Type B pancreatic cell (in vitro differentiated cells): ENCODE measurements around the gene FTSJ1. TPM values are rescaled to one million over a fixed set of nuclear protein-coding genes. Genes with fewer than 3 reads are reported as not detected.

Experiments
- DNase-seq: peaks from one replicate; pipeline ENCODE4 v3.0.0; 2021; ENCODE audit warnings: mixed read lengths; ENCODE audit not compliant: unreplicated experiment; ENCODE audit errors: extremely low spot score
- H3K27ac Mint-ChIP-seq: 2 replicates; pipeline ENCODE4 v1.8.0; 2021; ENCODE audit warnings: mild to moderate bottlenecking, mixed read lengths
- H3K27me3 Mint-ChIP-seq: 2 replicates; pipeline ENCODE4 v1.8.0; 2021; ENCODE audit warnings: mixed read lengths
- H3K36me3 Mint-ChIP-seq: 2 replicates; pipeline ENCODE4 v1.8.0; 2021; ENCODE audit warnings: mixed read lengths
- H3K4me1 Mint-ChIP-seq: one replicate; pipeline ENCODE4 v1.8.0; 2021; ENCODE audit warnings: mixed read lengths; ENCODE audit not compliant: unreplicated experiment
- H3K4me3 Mint-ChIP-seq: 2 replicates; pipeline ENCODE4 v1.8.0; 2021; ENCODE audit warnings: mild to moderate bottlenecking, mixed read lengths
- H3K9me3 Mint-ChIP-seq: 2 replicates; pipeline ENCODE4 v1.8.0; 2021; ENCODE audit warnings: mixed read lengths
- total RNA-seq: library from RNA; stranded (reverse); gene quantifications from 2 replicates; pipeline ENCODE4 v1.2.1, GENCODE V29; 2021; ENCODE audit warnings: low replicate concordance
- TF ChIP-seq, protein P1 (sequence below): fragments of 200-600 bp; sonication (generic); conservative IDR thresholded peaks from 2 replicates; pipeline ENCODE4 v1.5.0; 2021; ENCODE audit warnings: antibody characterized with exemption, mild to moderate bottlenecking

Gene FTSJ1
- total RNA-seq, 1 donor from 2014 or later = 46.4 TPM

DNA sequence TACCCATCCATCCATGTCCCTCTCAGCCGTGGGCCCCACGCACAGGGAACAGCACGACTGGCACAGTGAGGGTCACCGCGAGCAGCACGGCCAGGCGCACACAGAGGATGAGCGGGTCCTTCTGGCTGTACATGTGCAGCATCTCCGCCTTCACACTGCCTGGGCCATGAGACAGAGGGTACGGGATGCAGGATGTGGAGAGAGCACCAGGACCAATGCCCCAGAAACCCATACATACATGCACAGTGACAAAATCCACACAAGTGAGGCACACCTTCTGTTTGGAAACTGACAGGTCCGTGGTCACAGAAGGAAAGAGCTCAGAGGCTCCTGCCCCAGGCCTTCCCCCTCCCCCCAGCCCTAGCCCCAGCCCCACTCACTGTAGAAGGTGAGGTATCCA, 15.4 kb upstream of the FTSJ1 start:
- Mint-ChIP-seq H3K4me1 (no peaks in the 10 kb centered on the region), H3K36me3 (no peaks in the 10 kb centered on the region), H3K27me3 (no peaks in the 10 kb centered on the region), H3K27ac (no peak overlapping the region), H3K4me3 (no peak overlapping the region), H3K9me3 (no peaks in the 10 kb centered on the region)
- TF ChIP-seq, protein P1, sequence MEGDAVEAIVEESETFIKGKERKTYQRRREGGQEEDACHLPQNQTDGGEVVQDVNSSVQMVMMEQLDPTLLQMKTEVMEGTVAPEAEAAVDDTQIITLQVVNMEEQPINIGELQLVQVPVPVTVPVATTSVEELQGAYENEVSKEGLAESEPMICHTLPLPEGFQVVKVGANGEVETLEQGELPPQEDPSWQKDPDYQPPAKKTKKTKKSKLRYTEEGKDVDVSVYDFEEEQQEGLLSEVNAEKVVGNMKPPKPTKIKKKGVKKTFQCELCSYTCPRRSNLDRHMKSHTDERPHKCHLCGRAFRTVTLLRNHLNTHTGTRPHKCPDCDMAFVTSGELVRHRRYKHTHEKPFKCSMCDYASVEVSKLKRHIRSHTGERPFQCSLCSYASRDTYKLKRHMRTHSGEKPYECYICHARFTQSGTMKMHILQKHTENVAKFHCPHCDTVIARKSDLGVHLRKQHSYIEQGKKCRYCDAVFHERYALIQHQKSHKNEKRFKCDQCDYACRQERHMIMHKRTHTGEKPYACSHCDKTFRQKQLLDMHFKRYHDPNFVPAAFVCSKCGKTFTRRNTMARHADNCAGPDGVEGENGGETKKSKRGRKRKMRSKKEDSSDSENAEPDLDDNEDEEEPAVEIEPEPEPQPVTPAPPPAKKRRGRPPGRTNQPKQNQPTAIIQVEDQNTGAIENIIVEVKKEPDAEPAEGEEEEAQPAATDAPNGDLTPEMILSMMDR = no peak
- DNase-seq = no peak

DNA sequence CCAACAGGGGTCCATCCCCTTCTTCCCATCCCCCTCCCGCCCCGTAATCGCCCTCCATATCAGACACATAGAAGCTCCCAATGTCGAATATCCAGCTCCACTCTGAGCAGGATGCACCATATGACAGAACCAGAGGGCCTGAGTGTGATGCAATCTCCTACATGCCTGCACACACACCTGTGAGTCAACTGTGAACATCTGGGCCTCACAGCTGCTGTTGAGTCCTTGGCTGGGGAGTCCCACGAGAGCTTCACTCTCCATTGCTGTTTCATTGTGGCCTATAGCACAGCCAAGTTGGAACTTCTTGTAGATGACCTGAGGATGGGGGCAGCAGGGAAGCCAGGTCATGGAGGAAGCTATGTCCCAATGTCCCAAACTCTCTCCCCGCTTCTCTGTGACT, 14.2 kb upstream of the FTSJ1 start:
- Mint-ChIP-seq H3K27ac (no peak overlapping the region), H3K4me3 (no peak overlapping the region), H3K27me3 (no peaks in the 10 kb centered on the region), H3K36me3 (no peaks in the 10 kb centered on the region), H3K9me3 (no peaks in the 10 kb centered on the region), H3K4me1 (no peaks in the 10 kb centered on the region)
- DNase-seq = no peak
- TF ChIP-seq, protein P1 = no peak

- Mint-ChIP-seq H3K9me3 (no peaks in the 10 kb centered on the region), H3K36me3 (no peaks in the 10 kb centered on the region), H3K27ac (no peak overlapping the region), H3K4me1 (peaks cover 5% of the 10 kb centered on the region), H3K27me3 (peaks cover 12% of the 10 kb centered on the region), H3K4me3 (no peak overlapping the region)
- DNase-seq = no peak
- TF ChIP-seq, protein P1 = no peak
Measured at GRCh38 chrX:48465336-48465933, 10.6 kb upstream of the FTSJ1 start.

- no peaks in the 10 kb centered on the region for H3K36me3 Mint-ChIP-seq
- H3K27ac Mint-ChIP-seq = no peak overlapping the region
- DNase-seq = no peak
- peaks cover 5% of the 10 kb centered on the region for H3K4me1 Mint-ChIP-seq
- TF ChIP-seq, protein P1 = peak; percentile 46
- no peaks in the 10 kb centered on the region for H3K9me3 Mint-ChIP-seq
- peaks cover 16% of the 10 kb centered on the region for H3K27me3 Mint-ChIP-seq
- no peak overlapping the region for H3K4me3 Mint-ChIP-seq
Measured at GRCh38 chrX:48466696-48467095, 9.3 kb upstream of the FTSJ1 start.

- TF ChIP-seq, protein P1 = no peak
- no peak for DNase-seq
- Mint-ChIP-seq H3K9me3 (no peaks in the 10 kb centered on the region), H3K4me1 (peaks cover 5% of the 10 kb centered on the region), H3K4me3 (no peak overlapping the region), H3K36me3 (no peaks in the 10 kb centered on the region), H3K27ac (no peak overlapping the region), H3K27me3 (peaks cover 16% of the 10 kb centered on the region)
Measured at GRCh38 chrX:48467281-48467761, 8.7 kb upstream of the FTSJ1 start.

GRCh38 chrX:48468247-48468671, 7.7 kb upstream of the FTSJ1 start:
- Mint-ChIP-seq H3K4me3 (peak overlapping the region; percentile 75), H3K9me3 (no peaks in the 10 kb centered on the region), H3K4me1 (peaks cover 5% of the 10 kb centered on the region), H3K36me3 (no peaks in the 10 kb centered on the region), H3K27me3 (peaks cover 16% of the 10 kb centered on the region), H3K27ac (no peak overlapping the region)
- DNase-seq = no peak
- TF ChIP-seq, protein P1 = no peak
